ENCODE measurements around the gene TRIP12.

DNA sequence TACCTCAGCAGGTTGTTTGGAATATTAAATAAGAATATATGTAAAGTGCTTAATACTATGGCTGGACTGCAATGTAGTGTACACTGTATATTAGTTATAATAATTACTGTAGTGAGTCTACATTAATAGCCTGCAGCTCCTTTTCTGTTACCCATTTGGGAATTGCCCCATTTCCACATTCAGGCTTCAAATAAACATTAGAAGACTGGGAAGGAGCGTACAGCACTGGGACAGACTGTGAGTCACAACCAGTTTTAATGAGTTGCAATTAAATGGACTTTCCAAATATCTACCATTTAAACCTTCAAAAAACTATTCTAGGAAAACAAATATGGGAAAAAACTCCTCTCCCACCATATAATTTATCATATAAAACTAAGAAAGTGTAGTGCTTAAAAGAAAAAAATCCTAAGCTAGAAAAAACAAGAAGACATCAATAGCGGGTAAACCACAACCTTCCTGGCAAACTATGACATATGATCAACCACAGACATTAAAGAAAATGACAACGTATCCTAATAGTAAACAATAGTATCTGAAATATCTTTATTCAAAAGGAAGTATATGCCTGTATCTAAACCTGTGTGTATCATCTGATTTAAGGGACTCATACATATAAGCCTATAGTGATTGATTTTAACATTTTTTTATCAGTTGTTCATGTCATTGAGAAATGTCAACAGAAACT is 86.1 kb downstream of the TRIP12 start:
- TF ChIP-seq ZBTB8A (tag by site-specific recombination; IDR thresholded peaks at IDR 0.05) = no peak
- TF ChIP-seq, protein P1, sequence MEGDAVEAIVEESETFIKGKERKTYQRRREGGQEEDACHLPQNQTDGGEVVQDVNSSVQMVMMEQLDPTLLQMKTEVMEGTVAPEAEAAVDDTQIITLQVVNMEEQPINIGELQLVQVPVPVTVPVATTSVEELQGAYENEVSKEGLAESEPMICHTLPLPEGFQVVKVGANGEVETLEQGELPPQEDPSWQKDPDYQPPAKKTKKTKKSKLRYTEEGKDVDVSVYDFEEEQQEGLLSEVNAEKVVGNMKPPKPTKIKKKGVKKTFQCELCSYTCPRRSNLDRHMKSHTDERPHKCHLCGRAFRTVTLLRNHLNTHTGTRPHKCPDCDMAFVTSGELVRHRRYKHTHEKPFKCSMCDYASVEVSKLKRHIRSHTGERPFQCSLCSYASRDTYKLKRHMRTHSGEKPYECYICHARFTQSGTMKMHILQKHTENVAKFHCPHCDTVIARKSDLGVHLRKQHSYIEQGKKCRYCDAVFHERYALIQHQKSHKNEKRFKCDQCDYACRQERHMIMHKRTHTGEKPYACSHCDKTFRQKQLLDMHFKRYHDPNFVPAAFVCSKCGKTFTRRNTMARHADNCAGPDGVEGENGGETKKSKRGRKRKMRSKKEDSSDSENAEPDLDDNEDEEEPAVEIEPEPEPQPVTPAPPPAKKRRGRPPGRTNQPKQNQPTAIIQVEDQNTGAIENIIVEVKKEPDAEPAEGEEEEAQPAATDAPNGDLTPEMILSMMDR (tag by site-specific recombination; IDR thresholded peaks at IDR 0.05) = no peak
- TF ChIP-seq MYNN (tag by site-specific recombination; IDR thresholded peaks at IDR 0.05; ENCODE audit: borderline replicate concordance) = no peak
- no peak for TF ChIP-seq ZNF10 (tag by site-specific recombination; IDR thresholded peaks at IDR 0.05)
- no peak for TF ChIP-seq TRIM28 (IDR thresholded peaks at IDR 0.05; ENCODE audit: borderline replicate concordance, low read length)
- no peak for TF ChIP-seq KLF7 (tag by site-specific recombination; IDR thresholded peaks at IDR 0.05; ENCODE audit: borderline replicate concordance)
- TF ChIP-seq ZSCAN30 (tag by site-specific recombination; IDR thresholded peaks at IDR 0.05) = no peak
- TF ChIP-seq, protein P2, sequence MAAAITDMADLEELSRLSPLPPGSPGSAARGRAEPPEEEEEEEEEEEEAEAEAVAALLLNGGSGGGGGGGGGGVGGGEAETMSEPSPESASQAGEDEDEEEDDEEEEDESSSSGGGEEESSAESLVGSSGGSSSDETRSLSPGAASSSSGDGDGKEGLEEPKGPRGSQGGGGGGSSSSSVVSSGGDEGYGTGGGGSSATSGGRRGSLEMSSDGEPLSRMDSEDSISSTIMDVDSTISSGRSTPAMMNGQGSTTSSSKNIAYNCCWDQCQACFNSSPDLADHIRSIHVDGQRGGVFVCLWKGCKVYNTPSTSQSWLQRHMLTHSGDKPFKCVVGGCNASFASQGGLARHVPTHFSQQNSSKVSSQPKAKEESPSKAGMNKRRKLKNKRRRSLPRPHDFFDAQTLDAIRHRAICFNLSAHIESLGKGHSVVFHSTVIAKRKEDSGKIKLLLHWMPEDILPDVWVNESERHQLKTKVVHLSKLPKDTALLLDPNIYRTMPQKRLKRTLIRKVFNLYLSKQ (tag by site-specific recombination; IDR thresholded peaks at IDR 0.05; ENCODE audit: borderline replicate concordance) = no peak
- TF ChIP-seq, protein P3, sequence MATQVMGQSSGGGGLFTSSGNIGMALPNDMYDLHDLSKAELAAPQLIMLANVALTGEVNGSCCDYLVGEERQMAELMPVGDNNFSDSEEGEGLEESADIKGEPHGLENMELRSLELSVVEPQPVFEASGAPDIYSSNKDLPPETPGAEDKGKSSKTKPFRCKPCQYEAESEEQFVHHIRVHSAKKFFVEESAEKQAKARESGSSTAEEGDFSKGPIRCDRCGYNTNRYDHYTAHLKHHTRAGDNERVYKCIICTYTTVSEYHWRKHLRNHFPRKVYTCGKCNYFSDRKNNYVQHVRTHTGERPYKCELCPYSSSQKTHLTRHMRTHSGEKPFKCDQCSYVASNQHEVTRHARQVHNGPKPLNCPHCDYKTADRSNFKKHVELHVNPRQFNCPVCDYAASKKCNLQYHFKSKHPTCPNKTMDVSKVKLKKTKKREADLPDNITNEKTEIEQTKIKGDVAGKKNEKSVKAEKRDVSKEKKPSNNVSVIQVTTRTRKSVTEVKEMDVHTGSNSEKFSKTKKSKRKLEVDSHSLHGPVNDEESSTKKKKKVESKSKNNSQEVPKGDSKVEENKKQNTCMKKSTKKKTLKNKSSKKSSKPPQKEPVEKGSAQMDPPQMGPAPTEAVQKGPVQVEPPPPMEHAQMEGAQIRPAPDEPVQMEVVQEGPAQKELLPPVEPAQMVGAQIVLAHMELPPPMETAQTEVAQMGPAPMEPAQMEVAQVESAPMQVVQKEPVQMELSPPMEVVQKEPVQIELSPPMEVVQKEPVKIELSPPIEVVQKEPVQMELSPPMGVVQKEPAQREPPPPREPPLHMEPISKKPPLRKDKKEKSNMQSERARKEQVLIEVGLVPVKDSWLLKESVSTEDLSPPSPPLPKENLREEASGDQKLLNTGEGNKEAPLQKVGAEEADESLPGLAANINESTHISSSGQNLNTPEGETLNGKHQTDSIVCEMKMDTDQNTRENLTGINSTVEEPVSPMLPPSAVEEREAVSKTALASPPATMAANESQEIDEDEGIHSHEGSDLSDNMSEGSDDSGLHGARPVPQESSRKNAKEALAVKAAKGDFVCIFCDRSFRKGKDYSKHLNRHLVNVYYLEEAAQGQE (tag by site-specific recombination; IDR thresholded peaks at IDR 0.05) = no peak
